Activated effector memory CD4-positive, alpha-beta T cell treated with Interleukin-2 at 50 U/mL for 16 hours (primary cell): ENCODE results near the gene CTNS.
A peak's percentile ranks its signal among the peaks of the same experiment; 100 is the strongest.
"Not testable (repeated sequence)": the region's sequence is repeated elsewhere in the genome, so short reads cannot be mapped to it uniquely, and the experiment has no call there.

ENCODE experiments used
- DNase-seq: peaks from one replicate; pipeline ENCODE4 v3.0.0-alpha.2; 2020

CTNS gene

GRCh38 chr17:3688852-3689261 lies 52.3 kb downstream of the CTNS start:
- no peak for DNase-seq

DNA sequence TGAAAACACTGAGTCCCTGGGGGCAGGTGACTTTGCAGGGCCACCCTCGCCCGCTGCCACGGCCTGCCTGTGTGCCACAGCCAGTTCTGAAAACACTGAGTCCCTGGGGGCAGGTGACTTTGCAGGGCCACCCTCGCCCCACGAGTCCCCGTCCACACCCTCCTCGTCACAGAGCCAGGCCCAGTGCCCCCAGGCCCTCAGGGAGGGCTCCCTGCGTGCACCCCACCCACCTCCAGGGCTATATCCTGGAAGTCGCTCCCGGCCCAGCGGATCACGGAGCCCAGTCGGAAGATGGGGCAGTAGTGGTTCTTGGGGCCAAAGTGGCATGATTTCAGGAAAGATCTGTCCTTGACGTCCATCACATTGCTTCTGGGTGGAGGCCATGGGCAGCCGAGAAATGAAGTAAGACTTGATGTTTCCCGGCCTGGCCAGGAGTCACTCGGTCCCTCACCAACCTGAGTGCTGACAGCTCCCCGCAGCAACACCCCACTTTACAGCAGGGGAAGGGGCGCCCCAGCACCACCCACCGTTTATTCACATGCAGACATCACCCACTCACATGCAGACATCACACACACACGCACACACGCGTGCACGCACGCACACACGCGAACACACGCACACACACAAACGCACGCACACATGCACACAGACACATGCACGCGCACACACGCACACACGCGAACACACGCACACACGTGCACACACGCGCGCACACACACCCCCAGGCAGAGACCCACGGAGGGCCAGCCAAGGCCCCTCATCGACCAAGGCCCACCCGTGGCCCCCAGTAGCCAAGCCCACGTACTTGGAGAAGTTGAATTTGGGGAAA lies 52.9 kb downstream of the CTNS start:
- no peak for DNase-seq

- DNase-seq, result no peak
Observed at GRCh38 chr17:3690094-3690715, 53.6 kb downstream of the CTNS start.

DNA sequence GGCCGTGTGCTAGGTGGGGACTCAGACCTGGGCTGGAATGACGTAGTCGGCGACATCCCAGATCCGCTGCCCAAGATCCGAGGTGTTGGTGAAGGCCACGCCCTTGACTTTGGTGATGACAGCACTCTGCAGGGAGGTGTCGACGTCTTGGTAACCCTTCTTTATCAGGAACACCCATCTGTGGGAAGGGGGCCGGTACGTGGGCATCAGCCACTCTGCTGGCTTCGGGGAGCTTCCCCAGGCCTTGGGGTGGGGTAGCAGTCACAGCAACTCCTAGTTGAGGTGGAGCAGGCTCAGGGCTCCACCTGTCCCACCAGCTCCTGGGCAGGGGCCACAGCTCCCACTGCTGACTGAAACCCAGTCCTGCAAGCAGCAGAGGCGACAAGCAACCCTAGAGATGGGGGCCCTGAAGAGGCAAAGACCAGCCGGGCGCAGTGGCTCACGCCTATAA lies 55.1 kb downstream of the CTNS start:
- no peak for DNase-seq

- no peak for DNase-seq
Observed at GRCh38 chr17:3692346-3692745, 55.8 kb downstream of the CTNS start.

DNA sequence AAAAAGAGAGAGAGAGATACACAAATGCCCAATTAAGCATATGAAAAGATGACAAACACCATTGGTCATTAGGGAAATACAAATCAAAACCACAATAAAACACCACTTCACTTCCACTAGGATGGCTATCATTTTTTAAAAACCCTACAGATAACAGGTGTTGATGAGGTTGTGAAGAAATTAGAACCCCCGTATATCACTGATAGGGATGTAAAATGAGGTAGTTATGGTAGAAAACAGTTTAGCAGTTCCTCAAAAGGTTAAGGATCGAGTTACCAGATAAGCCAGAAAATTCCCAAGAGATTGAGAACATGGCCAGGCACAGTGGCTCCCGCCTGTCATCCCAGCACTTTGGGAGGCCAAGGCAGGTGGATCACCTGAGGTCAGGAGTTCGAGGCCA lies 56.6 kb downstream of the CTNS start:
- DNase-seq, result no peak

DNA sequence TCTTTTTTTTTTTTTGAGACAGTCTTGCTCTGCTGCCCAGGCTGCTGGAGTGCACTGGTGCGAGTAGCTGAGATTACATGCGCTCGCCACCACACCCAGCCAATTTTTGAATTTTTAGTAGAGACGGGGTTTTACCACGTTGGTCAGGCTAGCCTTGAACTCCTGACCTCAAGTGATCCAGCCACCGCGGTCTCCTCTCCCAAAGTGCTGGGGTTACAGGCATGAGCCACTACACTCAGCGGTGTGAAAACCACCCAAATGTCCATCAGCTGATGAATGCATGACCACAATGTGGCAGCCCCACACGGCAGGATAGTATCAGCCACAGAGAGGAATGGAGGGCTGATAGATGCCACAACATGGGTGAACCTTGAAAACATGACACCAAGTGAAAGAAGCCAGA lies 57.3 kb downstream of the CTNS start:
- DNase-seq, result no peak

DNA sequence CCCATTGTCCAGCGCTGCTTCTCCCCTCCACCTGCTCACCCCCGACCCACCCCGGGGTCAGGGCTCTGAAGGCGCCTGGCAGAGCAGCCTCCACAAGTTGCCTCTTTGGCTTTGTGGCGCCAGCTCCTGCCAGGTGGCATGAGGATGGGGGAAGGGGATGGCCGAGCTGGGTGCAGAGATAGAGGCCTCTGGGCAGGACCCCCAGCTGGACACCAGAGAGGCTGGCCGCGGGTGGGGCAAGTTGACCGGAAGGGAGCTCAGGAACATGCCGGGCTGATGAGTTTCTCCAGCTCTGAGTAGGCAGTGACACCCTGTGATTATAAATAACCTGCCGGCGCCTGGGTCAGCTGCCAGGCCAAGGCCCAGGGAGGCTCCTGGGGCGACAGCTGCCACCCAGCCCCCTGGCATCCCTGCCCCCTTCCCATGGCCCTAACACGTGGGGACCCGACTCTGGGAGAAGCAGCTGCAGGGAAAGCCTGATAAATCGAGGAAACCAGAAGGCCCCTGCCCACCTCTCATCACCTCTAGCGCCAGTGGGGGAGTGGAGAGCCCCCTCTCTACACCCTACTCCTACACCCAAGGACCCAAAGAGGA lies 58.7 kb downstream of the CTNS start:
- no peak for DNase-seq

- peak; percentile 26 for DNase-seq
Observed at GRCh38 chr17:3695723-3696411, 59.3 kb downstream of the CTNS start, which contains the start of gene P2RX5. Gene P2RX5 (minus strand): TSS chr17:3696155. CDS start chr17:3696005, 150 bp downstream.

DNA sequence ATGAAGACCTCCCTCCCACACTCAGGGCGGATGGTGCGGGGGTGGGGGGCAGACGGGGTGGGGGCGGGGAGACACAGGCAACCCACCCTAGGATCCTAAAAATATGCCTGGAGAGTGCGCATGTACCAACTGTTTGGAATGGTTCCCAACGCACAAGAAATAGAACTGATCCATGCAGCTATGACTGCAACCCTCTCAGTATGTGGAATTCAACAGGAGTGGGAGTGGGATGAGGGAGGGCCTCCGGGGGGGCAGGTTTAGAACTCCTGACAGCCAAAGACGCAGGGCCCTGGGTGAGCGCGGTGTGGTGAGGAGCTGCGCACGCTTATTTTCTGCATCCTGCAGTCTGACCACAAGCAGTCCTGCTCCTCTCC lies 60.5 kb downstream of the CTNS start:
- no peak for DNase-seq

GRCh38 chr17:3698139-3698538 lies 61.6 kb downstream of the CTNS start:
- no peak for DNase-seq

DNA sequence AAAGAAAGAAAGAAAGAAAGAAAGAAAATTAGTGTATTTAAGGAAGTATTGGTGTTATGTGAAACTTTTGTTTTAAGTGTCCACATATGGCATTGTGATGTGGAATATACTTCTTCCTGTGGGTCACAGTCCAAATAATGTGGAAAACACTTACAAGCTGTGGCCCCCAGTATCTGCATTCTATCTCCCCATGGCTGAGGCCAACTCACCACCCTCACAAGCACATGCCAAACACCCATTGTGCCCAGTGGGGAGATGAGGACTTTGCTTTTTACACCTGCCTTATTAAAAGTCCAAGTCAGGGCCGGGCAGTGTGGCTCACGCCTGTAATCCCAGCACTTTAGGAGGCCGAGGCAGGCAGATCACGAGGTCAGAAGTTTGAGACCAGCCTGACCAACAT lies 63.4 kb downstream of the CTNS start:
- DNase-seq, result no peak

- not testable (repeated sequence) for DNase-seq
Observed at GRCh38 chr17:3702041-3702539, 65.5 kb downstream of the CTNS start.

- DNase-seq, result no peak
Observed at GRCh38 chr17:3704931-3705717, 68.6 kb downstream of the CTNS start.

DNA sequence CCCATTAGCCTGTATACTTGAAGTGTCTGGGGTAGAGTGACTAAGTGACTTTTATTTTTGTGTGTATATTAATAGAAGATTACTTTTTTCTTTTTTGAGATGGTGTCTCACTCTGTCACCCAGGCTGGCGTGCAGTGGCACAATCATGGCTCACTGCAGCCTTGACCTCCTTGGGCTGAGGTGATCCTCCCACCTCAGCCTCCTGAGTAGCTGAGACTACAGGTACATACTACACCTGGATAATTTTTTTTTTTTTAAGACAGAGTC lies 69.1 kb downstream of the CTNS start:
- DNase-seq, result not testable (repeated sequence)

DNA sequence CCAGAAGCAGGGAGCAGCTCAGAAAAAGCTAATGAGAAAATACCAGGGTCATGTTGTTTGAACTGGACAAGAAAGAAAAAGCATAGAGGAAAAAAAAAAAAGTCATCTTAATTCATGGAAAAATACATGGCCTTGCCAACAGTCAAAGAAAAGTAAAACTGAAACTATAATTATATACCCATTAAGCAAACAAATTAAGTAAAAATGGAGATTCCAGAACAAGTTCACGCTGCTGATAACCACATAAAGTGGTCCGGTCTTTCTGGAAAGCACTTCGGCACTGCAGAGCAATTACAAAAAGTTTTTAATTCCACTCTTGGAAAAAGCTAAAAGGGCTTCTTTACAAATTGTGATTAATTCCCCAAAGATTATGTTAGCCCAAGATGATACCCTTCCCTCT lies 71.8 kb downstream of the CTNS start:
- no peak for DNase-seq

DNA sequence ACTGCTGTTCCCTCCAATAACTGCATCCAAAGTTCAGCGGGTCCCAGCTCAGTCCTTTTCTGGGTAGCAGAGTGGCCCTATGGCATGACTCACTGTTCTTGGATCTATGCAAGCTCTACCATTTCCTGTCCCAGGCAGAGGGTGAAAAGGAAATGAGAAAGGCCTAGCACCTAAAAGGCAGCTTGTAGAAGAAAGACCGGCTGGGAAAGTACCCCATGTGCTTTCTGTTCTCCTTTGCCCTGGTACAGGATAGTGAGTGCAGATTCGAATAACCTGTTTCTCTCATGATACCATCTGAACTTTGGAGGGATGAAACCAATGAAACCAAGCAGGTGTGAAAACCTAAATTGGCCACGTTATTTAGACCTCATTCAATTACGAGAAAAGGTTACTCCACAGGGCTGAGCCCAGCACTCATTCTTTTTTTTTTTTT lies 74.4 kb downstream of the CTNS start:
- DNase-seq, result peak; percentile 54
